Effector memory CD8-positive, alpha-beta T cell (primary cell): Measurements from ENCODE around the gene ANKS1B.

Experiments
- ATAC-seq: fragments of 150-1000 bp; cut with Tn5 transposase; replicated peaks from 2 replicates; pipeline ENCODE4 v1.10.0; 2021; ENCODE audit warnings: mild to moderate bottlenecking, moderate library complexity
- DNase-seq, 3 experiments: peaks; one replicate each; pipeline ENCODE4 v3.0.0; 2021
- H3K27ac Mint-ChIP-seq, 2 donors: one replicate each; pipeline ENCODE4 v1.8.0; 2022; ENCODE audit warnings: mild to moderate bottlenecking in 2 of 2, mixed read lengths in 2 of 2, moderate library complexity in 2 of 2
- H3K27me3 Mint-ChIP-seq, 2 donors: one replicate each; pipeline ENCODE4 v1.8.0; 2022; ENCODE audit warnings: mixed read lengths in 2 of 2
- H3K36me3 Mint-ChIP-seq: one replicate; pipeline ENCODE4 v1.8.0; 2022; ENCODE audit warnings: mild to moderate bottlenecking, moderate library complexity, mixed read lengths; ENCODE audit not compliant: insufficient read depth
- H3K4me1 Mint-ChIP-seq, 2 donors: one replicate each; pipeline ENCODE4 v1.8.0; 2022; ENCODE audit warnings: low read depth in 2 of 2, mixed read lengths in 2 of 2
- H3K4me3 Mint-ChIP-seq, 2 donors: one replicate each; pipeline ENCODE4 v1.8.0; 2022; ENCODE audit warnings: mild to moderate bottlenecking in 2 of 2, mixed read lengths in 2 of 2, moderate library complexity in 2 of 2
- H3K9me3 Mint-ChIP-seq, 2 donors: one replicate each; pipeline ENCODE4 v1.8.0; 2022; ENCODE audit warnings: mixed read lengths in 2 of 2

The ANKS1B gene

DNA sequence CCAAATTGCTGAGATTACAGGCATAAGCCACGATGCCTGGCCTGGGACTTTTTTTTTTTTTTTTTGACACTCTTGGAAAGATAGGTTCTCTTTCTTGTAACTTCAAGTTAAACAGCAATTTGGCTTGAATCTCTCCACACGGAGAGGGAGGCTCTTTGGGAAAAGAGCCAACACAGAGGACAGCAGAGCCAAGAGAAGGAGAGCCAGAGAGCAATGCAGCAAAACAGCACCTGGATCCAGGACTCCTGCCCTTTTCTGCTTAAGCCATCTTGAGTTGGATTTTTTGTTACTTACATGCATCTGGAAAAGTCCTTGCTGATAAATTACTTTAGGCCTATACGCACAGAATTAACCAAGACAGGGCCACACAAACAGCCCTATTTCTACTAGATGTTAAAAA is 1162.9 kb downstream of the ANKS1B start:
- no peak for DNase-seq
- Mint-ChIP-seq H3K9me3 (no peaks in the 10 kb centered on the region), H3K4me1 (no peaks in the 10 kb centered on the region), H3K27ac (no peak overlapping the region), H3K27me3 (peaks cover 25 to 27% of the 10 kb centered on the region in 2 donors), H3K36me3 (no peaks in the 10 kb centered on the region), H3K4me3 (no peak overlapping the region)
- no peak for ATAC-seq

DNA sequence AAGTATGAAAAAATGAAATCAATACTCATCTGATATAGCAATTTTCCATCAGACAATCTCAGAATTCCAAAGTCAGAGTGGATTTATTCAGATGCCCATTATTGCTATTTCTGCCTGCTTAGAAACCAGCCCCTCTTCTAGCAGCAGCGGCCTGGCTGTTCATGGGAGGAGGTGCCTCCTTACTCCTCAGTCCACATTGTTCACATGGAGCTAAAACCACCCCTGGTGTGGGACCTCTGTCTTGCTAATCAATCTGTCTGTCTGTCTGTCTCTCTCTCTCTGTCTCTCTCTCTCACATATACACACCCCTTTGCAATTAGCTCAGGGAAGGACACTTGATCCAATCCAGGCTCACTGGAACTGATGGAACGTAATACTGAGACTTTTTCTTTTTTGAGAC is 1163.5 kb downstream of the ANKS1B start:
- Mint-ChIP-seq H3K27me3 (peaks cover 20 to 26% of the 10 kb centered on the region in 2 donors), H3K36me3 (no peaks in the 10 kb centered on the region), H3K27ac (no peak overlapping the region), H3K9me3 (no peaks in the 10 kb centered on the region), H3K4me1 (no peaks in the 10 kb centered on the region), H3K4me3 (no peak overlapping the region)
- no peak for DNase-seq
- no peak for ATAC-seq

DNA sequence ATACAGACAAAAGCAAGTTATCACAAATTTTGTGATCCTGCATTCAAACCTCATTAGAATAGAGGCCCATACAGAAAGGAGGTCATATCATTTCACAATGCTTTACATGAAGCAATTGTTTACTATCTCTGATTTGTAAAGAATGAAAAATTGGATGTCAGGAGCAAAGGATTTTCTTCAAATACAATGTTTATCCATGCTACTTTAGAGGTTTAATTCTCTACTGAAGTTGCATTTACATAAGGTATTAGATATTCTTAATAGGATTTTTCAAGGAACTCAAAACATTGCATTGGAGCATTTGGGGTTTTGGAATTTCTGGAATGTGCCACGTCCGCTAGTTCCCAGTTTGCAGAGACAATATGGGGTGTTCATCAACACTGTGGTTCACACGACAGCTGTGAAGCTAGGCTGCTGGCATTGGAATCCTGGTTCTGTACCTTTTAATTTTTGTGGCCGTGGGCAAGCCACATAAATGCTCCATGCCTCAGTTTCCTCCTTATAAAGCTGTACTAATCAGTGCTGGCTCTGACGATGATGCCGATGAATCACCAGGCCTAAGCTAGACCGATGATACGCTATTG is 1164.8 kb downstream of the ANKS1B start:
- ATAC-seq: no peak
- peaks cover 33 to 39% of the 10 kb centered on the region in 2 donors for H3K27me3 Mint-ChIP-seq
- no peaks in the 10 kb centered on the region for H3K4me1 Mint-ChIP-seq
- no peaks in the 10 kb centered on the region for H3K9me3 Mint-ChIP-seq
- H3K27ac Mint-ChIP-seq: no peak overlapping the region
- H3K36me3 Mint-ChIP-seq: no peaks in the 10 kb centered on the region
- no peak overlapping the region for H3K4me3 Mint-ChIP-seq
- DNase-seq: no peak

DNA sequence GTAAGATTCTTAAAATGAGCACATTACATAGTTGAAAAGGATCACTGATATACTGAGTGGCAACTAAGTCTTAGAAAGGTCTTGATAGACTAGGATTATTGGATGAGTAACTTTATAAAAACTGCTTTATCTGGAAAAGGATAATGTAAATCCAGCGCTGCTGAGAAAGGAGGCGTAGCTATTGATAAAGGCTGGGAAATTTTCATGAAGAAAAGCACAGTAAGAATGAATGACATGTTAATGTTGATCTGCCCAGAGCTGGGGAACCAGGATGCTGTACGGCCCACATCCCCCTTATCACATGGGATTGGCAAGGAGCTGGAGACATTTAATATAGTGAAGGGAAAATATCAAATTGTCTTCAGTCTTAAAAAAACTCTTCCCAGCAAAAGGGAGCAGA is 1165.7 kb downstream of the ANKS1B start:
- H3K4me3 Mint-ChIP-seq: no peak overlapping the region
- peaks cover 37 to 44% of the 10 kb centered on the region in 2 donors for H3K27me3 Mint-ChIP-seq
- H3K4me1 Mint-ChIP-seq: no peaks in the 10 kb centered on the region
- no peaks in the 10 kb centered on the region for H3K36me3 Mint-ChIP-seq
- no peaks in the 10 kb centered on the region for H3K9me3 Mint-ChIP-seq
- DNase-seq: no peak
- no peak overlapping the region for H3K27ac Mint-ChIP-seq
- no peak for ATAC-seq

DNA sequence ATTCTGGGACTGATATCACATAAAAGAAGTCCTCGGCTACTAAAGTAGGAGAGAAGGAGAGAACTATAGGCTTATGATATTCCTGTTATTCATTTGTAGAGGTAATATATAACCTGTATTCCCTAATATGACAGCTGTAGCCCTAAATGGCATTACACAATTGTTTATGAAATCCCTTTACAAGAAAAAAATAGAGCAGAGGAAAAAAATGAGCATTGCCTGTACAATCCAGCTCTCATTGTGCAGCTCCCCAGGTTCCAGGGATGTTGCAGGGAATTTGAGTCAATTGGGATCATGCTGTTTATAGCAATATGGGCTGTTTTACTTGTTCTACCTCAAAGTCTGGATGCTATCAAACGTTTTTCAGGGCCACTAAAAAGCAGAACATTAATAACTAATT is 1166.5 kb downstream of the ANKS1B start:
- H3K27ac Mint-ChIP-seq: no peak overlapping the region
- DNase-seq: no peak
- no peak for ATAC-seq
- no peaks in the 10 kb centered on the region for H3K4me1 Mint-ChIP-seq
- no peaks in the 10 kb centered on the region for H3K36me3 Mint-ChIP-seq
- H3K27me3 Mint-ChIP-seq: peaks cover 37 to 44% of the 10 kb centered on the region in 2 donors
- no peak overlapping the region for H3K4me3 Mint-ChIP-seq
- no peaks in the 10 kb centered on the region for H3K9me3 Mint-ChIP-seq

DNA sequence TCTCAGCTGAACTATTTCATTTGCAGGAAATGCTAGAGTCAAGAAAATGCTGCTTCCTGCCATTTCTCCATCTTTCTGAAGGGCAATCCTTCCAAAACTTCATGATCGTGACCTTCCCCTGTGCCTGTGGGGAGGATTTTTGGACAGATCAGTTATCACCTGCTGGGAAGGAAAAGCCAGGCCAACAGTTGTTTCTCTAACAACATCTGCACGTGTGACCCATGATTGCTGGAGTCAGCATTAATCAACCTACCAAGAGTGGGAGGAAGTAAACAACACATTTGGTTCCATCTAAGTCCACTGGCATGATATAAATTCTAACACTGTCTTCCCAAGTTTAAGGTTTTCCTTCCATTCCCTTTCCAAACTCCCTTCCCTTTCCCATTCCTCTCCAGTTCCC is 1167.0 kb downstream of the ANKS1B start:
- ATAC-seq: no peak
- no peaks in the 10 kb centered on the region for H3K36me3 Mint-ChIP-seq
- peaks cover 37 to 44% of the 10 kb centered on the region in 2 donors for H3K27me3 Mint-ChIP-seq
- H3K27ac Mint-ChIP-seq: no peak overlapping the region
- H3K9me3 Mint-ChIP-seq: no peaks in the 10 kb centered on the region
- no peaks in the 10 kb centered on the region for H3K4me1 Mint-ChIP-seq
- DNase-seq: no peak
- no peak overlapping the region for H3K4me3 Mint-ChIP-seq

DNA sequence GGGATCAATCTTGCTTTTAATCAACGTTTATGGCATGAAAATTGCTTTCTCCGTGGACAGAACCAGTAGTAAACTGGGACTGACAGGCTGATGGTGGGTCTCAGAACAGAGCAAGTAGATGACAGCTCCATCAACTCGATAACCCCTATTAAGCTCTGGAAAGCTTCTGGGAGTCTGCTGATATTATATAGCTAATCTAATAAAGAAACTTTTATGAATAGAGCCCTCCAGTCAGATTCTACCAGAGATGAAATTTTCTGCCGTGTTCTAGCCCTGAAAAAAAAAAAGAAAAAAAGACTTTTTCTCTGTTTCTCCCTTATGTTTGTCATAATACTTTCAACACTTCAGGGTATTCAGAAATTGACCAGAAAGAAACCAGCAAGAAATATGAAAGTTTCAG is 1168.0 kb downstream of the ANKS1B start:
- no peak overlapping the region for H3K27ac Mint-ChIP-seq
- no peak for DNase-seq

DNA sequence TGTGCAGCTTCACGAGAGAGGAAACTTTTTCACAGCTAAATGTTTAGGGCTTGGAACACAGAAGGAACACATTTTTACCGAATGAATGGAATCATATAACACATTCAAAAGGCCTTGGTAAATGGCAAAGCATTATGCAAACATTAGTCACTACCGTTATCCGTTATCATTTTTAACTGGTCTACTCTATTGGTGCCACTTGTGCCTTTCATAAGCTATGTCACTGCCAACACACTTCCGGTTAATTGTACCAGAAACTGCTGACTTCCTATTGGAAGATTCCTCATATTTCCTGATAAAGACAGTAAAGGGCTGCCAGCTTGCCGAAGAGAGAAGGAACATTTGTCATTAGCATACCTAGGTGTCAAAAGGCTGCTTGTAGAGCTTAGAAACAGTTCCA is 1170.5 kb downstream of the ANKS1B start:
- no peak for ATAC-seq

More for the DNA sequence above, 1168.0 kb downstream of the ANKS1B start:
- Mint-ChIP-seq H3K4me1 (no peaks in the 10 kb centered on the region), H3K4me3 (no peak overlapping the region), H3K36me3 (no peaks in the 10 kb centered on the region), H3K27me3 (peaks cover 36 to 44% of the 10 kb centered on the region in 2 donors), H3K9me3 (no peaks in the 10 kb centered on the region)
- ATAC-seq: no peak

DNA sequence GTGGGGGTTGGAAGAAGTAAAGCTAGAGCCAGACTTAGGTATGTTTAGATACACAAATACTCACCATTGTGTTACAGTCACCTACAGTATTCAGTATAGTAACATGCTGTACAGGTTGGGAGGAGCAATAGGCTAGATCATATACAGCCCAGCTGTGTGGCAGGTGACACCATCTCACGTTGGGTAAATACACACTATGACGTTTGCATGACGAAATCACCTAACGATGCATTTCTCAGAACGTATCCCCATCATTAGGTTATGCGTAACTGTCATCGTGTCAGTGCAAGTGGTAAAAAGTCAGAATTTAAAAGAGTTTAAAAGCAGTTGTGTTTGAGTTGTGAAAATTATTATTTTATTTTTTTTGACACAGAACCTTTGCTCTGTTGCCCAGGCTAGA is 1172.5 kb downstream of the ANKS1B start:
- Mint-ChIP-seq H3K27ac (no peak overlapping the region), H3K4me1 (no peaks in the 10 kb centered on the region), H3K36me3 (no peaks in the 10 kb centered on the region), H3K27me3 (peaks cover 18 to 30% of the 10 kb centered on the region in 2 donors), H3K9me3 (no peaks in the 10 kb centered on the region), H3K4me3 (no peak overlapping the region)
- DNase-seq: no peak
- no peak for ATAC-seq

More for the DNA sequence above, 1170.5 kb downstream of the ANKS1B start:
- DNase-seq: no peak
- Mint-ChIP-seq H3K4me1 (no peaks in the 10 kb centered on the region), H3K9me3 (no peaks in the 10 kb centered on the region), H3K27ac (no peak overlapping the region), H3K4me3 (no peak overlapping the region), H3K36me3 (no peaks in the 10 kb centered on the region), H3K27me3 (peaks cover 30 to 51% of the 10 kb centered on the region in 2 donors)

DNA sequence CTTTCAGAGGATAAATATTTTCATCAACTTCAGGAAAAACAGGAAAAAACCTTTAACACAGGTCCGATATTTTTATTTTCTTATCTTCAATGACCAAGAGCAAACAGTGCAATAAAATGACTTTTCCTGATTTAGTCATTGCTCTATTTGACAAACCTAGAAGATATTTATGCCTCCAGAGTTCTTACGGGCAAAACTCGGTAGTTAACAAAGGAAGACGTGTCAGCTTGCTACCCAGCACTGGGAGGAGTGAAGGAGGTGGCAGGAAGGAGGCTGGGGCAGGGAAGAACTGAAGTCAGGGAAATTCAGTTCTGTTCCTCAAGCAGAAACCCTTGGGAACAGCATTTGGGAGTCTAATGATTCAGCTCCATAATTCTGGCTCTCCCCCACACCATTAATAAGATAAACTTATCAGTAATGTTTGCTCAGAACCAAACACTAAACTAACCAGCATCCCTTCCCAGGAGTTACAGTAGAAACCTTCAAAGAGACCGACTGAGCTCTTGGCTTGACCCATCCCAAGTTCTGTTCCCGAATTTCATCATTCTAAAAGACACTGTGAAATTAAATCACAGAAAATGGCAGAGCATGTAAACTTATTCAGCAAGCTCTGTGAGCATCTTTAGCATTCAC is 1176.4 kb downstream of the ANKS1B start:
- no peak overlapping the region for H3K4me3 Mint-ChIP-seq
- DNase-seq: no peak
- no peaks in the 10 kb centered on the region for H3K36me3 Mint-ChIP-seq
- H3K27me3 Mint-ChIP-seq: peaks cover 0 to 17% of the 10 kb centered on the region in 2 donors
- H3K4me1 Mint-ChIP-seq: no peaks in the 10 kb centered on the region
- H3K9me3 Mint-ChIP-seq: no peaks in the 10 kb centered on the region
- ATAC-seq: no peak
- H3K27ac Mint-ChIP-seq: no peak overlapping the region

DNA sequence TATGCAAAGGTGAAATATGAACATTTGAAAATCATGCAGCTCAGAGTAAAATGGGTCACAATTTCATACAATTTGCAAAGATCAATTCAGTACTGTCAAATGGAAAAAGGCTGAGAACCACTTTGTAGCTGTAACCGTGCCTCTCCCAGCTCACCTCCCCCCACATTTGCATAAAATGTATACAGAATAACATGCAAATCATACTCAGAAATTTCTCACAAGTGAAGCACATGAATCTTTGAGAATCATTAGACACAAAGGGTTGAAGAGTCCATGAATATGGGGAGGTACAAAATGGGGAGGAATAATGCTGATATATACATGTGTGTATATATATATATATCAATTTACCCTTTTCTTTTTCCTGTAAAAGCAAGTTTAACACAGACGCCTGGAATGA is 1177.5 kb downstream of the ANKS1B start:
- no peaks in the 10 kb centered on the region for H3K36me3 Mint-ChIP-seq
- no peak for DNase-seq
- no peak overlapping the region for H3K4me3 Mint-ChIP-seq
- H3K4me1 Mint-ChIP-seq: no peaks in the 10 kb centered on the region
- no peak for ATAC-seq
- no peak overlapping the region for H3K27ac Mint-ChIP-seq
- H3K27me3 Mint-ChIP-seq: peaks cover 9 to 28% of the 10 kb centered on the region in 2 donors
- H3K9me3 Mint-ChIP-seq: no peaks in the 10 kb centered on the region

DNA sequence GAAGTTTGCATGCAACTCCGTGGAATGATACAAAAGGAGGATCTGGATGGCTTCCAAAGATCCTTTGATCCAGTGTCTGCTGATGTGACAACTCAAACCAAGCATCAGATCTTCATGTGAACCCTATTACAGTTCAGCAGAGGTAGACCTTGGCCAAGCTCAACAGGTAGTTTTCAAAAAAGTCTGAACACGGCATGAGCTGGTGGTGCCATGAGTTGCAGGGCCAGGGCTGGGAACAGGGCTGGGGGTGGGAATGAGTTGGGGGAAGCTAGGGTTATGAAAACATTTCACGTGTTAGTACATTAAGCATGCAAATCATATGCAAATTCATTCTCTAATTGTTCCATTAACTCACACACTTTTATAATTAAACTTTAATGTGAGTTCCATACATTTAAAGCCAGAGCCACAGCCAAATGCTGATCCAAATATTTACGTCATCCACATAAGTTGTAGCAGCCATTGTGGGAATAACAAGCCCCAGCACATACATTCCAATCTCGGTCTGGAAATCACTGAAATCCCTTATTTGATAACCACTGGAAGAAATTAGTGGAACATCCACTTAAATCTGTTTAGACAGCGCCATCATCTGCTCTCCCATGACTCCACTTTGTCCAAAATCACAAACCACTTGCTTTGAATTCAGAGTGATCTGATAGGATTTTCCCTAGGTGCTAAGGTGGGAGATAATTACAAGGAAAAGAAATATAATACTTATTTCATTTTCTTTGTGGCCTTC is 1181.1 kb downstream of the ANKS1B start:
- no peak for DNase-seq
- Mint-ChIP-seq H3K9me3 (no peaks in the 10 kb centered on the region), H3K27me3 (peaks cover 21 to 33% of the 10 kb centered on the region in 2 donors), H3K36me3 (no peaks in the 10 kb centered on the region), H3K4me1 (no peaks in the 10 kb centered on the region), H3K4me3 (no peak overlapping the region), H3K27ac (no peak overlapping the region)
- no peak for ATAC-seq

DNA sequence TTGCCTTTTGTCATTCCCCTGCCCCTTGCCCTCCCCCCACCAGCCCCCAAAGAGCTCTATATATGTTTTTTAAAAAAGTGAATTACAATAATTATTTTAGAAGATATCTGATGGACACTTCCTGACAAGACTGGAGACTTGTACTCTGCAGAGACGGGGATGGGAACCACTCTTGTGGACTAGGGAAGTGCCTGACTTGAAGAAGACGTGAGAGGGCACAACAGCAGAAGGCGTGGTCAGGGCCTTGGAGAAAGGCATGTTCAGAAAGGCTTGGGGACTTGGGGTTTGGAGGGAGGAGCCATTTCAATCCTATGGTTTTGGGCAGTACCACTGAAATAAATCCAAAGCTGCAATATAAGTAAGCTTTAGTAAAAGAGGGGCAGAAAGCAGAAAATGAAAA is 1184.9 kb downstream of the ANKS1B start:
- Mint-ChIP-seq H3K36me3 (no peaks in the 10 kb centered on the region), H3K4me3 (no peak overlapping the region), H3K4me1 (no peaks in the 10 kb centered on the region), H3K27me3 (peaks cover 22 to 36% of the 10 kb centered on the region in 2 donors), H3K9me3 (no peaks in the 10 kb centered on the region), H3K27ac (no peak overlapping the region)
- DNase-seq (no peak), ATAC-seq (no peak)
